Lower leg skin (tissue), 3 donors: ENCODE results near the gene SLC6A16.

Source experiments
- CTCF ChIP-seq, 3 donors: fragments of 450-650 bp; IDR thresholded peaks; one replicate each; pipeline ENCODE4 v1.5.1; 2016; ENCODE audit warnings: antibody characterized with exemption in 3 of 3, mild to moderate bottlenecking in 3 of 3, moderate library complexity in 2 of 3
- POLR2A ChIP-seq, 2 donors: fragments of 450-650 bp; IDR thresholded peaks; one replicate each; pipeline ENCODE4 v1.6.1; 2016 to 2017; ENCODE audit warnings: antibody characterized with exemption in 2 of 2, mild to moderate bottlenecking in 1 of 2, moderate library complexity in 1 of 2

GRCh38 chr19:49271080-49271753 lies 53.8 kb downstream of the SLC6A16 start:
- TF ChIP-seq CTCF (IDR thresholded peaks at IDR 0.05): no peak
- TF ChIP-seq POLR2A (IDR thresholded peaks at IDR 0.05): no peak
